Adrenal gland (tissue), 12 donors: ENCODE measurements around the gene RNF217. TPM values are rescaled to one million over a fixed set of nuclear protein-coding genes. Genes with fewer than 3 reads are reported as not detected.
"Not testable (repeated sequence)": the region's sequence is repeated elsewhere in the genome, so short reads cannot be mapped to it uniquely, and the experiment has no call there.

Source experiments
- DNase-seq, 7 donors: peaks; one replicate each; pipeline ENCODE4 v3.0.0-alpha.2; 2019 to 2020
- H3K27ac ChIP-seq, 5 donors: fragments of 200-600 bp; sonication (generic) in 4 of 5; 1 replicate in 3 of 5; 2 replicates in 2 of 5; pipeline versions ENCODE4 v1.5.1 to v1.8.0; 2016 to 2020; ENCODE audit warnings: mild to moderate bottlenecking in 1 of 5
- H3K27me3 ChIP-seq: fragments of 200-600 bp; 2 replicates; pipeline ENCODE4 v1.8.0; 2021
- H3K36me3 ChIP-seq, 2 donors: fragments of 200-600 bp; replicated peaks in 1 of 2; 1 replicate in 1 of 2; 2 replicates in 1 of 2; pipeline versions ENCODE4 v1.5.1 to v1.8.0; 2018 to 2022
- H3K4me1 ChIP-seq, 2 donors: fragments of 200-600 bp; replicated peaks in 1 of 2; 1 replicate in 1 of 2; 2 replicates in 1 of 2; pipeline versions ENCODE4 v1.5.1 to v1.8.0; 2018 to 2021
- H3K4me3 ChIP-seq, 4 donors: fragments of 200-600 bp; sonication (generic) in 3 of 4; one replicate each; pipeline ENCODE4 v1.5.1; 2016 to 2018
- H3K9me3 ChIP-seq, 3 donors: fragments of 200-600 bp; sonication (generic) in 1 of 3; replicated peaks in 1 of 3; 1 replicate in 2 of 3; 2 replicates in 1 of 3; pipeline versions ENCODE4 v1.5.1 to v1.8.0; 2016 to 2021
- CTCF ChIP-seq, 6 experiments: fragments of 450-650 bp in 4 of 6; fragments of 200-600 bp in 2 of 6; sonication (generic) in 1 of 6; IDR thresholded peaks; 1 replicate in 5 of 6; 2 replicates in 1 of 6; pipeline versions ENCODE4 v1.5.1 to v1.8.0; 2016 to 2021; ENCODE audit warnings: antibody characterized with exemption in 6 of 6, mild to moderate bottlenecking in 2 of 6, moderate library complexity in 1 of 6
- POLR2A ChIP-seq, 2 donors: fragments of 450-650 bp; IDR thresholded peaks; one replicate each; pipeline ENCODE4 v1.6.1; 2017; ENCODE audit warnings: antibody characterized with exemption in 2 of 2, mild to moderate bottlenecking in 2 of 2, moderate library complexity in 1 of 2
- WGBS, 4 donors: extraction: QIAGEN DNeasy Blood & Tissue Kit in 2 of 4; methylation state at CpG; one replicate each; pipeline versions ENCODE4 v1.1.5 to v1.1.7; 2013 to 2017; 5-methylcytosine and 5-hydroxymethylcytosine counted together
- intact Hi-C, 2 donors: fragments of 100-400 bp; cut with DNase I; formaldehyde crosslinking; loops; one replicate each; pipeline versions ENCODE4 v1.14.1 to v1.15.0; 2022 to 2023
- polyA plus RNA-seq, 3 donors: library from polyadenylated mRNA; stranded (reverse); fragments of 200-250 nt in 2 of 3; fragments of 350-450 nt in 1 of 3; fragmentation: Illumina TruSeq in 1 of 3; extraction: RNeasy Lipid Tissue Mini Kit (QIAGEN cat#74804) in 1 of 3; gene quantifications; one replicate each; pipeline ENCODE4 v1.2.3, GENCODE V29; 2013 to 2014
- total RNA-seq, 9 donors: library from RNA; depleted of rRNA in 4 of 9; stranded (reverse); fragments of >200 nt in 4 of 9; fragments of 120-200 nt in 1 of 9; fragmentation: NEBNext Ultra II Directional in 1 of 9; extraction: Animal tissue kit (Norgen Biotek cat#: 25700) in 1 of 9; gene quantifications; one replicate each; pipeline versions ENCODE4 v1.1.0 to v1.2.4, GENCODE V29; 2013 to 2023
- donor health status: healthy with polysubstance abuse.
- donor health status: Bipolar disorder and iron deficiency.
- donor health status: DM: yes; HTN: yes; CAD: no.
- donor health status: DM: no; HTN: no; CAD: no.
- donor health status: DM: no; HTN: no; CAD: no.
- donor health status: DM: yes; HTN: yes; CAD: no.

Gene RNF217
- total and polyA plus RNA-seq, 12 donors, result 4.6 to 23.0 (median 11.5) TPM

GRCh38 chr6:124963416-124963785 is 1.2 kb downstream of the RNF217 start:
- TF ChIP-seq POLR2A (IDR thresholded peaks at IDR 0.05) (no peak), CTCF (IDR thresholded peaks at IDR 0.05) (no peak)
- peak overlapping the region; percentile 42 to 96 (median 61) for H3K4me3 ChIP-seq

GRCh38 chr6:124963831-124964763 is 1.9 kb downstream of the RNF217 start:
- Histone ChIP-seq H3K27me3 (no peaks in the 10 kb centered on the region), H3K4me3 (peak overlapping the region in 2 of 4 donors; percentile 48 to 96), H3K27ac (peak overlapping the region; percentile 56 to 96 (median 92)), H3K36me3 (no peaks in the 10 kb centered on the region), H3K9me3 (no peaks in the 10 kb centered on the region), H3K4me1 (peaks cover 16 to 38% of the 10 kb centered on the region in 2 donors)
- peak; percentile 27 to 79 (median 72) for DNase-seq
- intact Hi-C loops, result loop anchor here in 1 of 2 donors (10.0 kb wide), 1 partner anchor 151 kb away; no protein-coding TSS in a partner anchor
- 6 to 13% (median 10%) methylated on average over 6 of the region's 6 CpGs for WGBS, 4 donors
- peak; percentile 43 to 75 for TF ChIP-seq POLR2A (IDR thresholded peaks at IDR 0.05)
- TF ChIP-seq CTCF (IDR thresholded peaks at IDR 0.05), result no peak

More at GRCh38 chr6:124963416-124963785, 1.2 kb downstream of the RNF217 start:
- H3K36me3 ChIP-seq, result no peaks in the 10 kb centered on the region
- no peaks in the 10 kb centered on the region for H3K9me3 ChIP-seq
- intact Hi-C loops, result loop anchor here in 1 of 2 donors (10.0 kb wide), 1 partner anchor 151 kb away; no protein-coding TSS in a partner anchor
- H3K4me1 ChIP-seq, result peaks cover 16 to 38% of the 10 kb centered on the region in 2 donors
- H3K27me3 ChIP-seq, result no peaks in the 10 kb centered on the region
- 7 to 15% (median 11%) methylated on average over 9 of the region's 9 CpGs for WGBS, 4 donors
- peak overlapping the region; percentile 56 to 96 (median 92) for H3K27ac ChIP-seq
- peak in 3 of 7 donors; percentile 20 to 37 (median 20) for DNase-seq

GRCh38 chr6:124964764-124965105 is 2.5 kb downstream of the RNF217 start:
- intact Hi-C loops, result loop anchor here in 1 of 2 donors (10.0 kb wide), 1 partner anchor 150 kb away; no protein-coding TSS in a partner anchor
- H3K27me3 ChIP-seq, result no peaks in the 10 kb centered on the region
- peaks cover 16 to 38% of the 10 kb centered on the region in 2 donors for H3K4me1 ChIP-seq
- no peaks in the 10 kb centered on the region for H3K9me3 ChIP-seq
- peak overlapping the region in 1 of 4 donors; percentile 96 for H3K4me3 ChIP-seq
- no peaks in the 10 kb centered on the region for H3K36me3 ChIP-seq
- H3K27ac ChIP-seq, result peak overlapping the region in 3 of 5 donors; percentile 92 to 96 (median 95)
- no peak for TF ChIP-seq CTCF (IDR thresholded peaks at IDR 0.05)
- TF ChIP-seq POLR2A (IDR thresholded peaks at IDR 0.05), result no peak
- WGBS, 4 donors, result 68 to 81% (median 76%) methylated on average over 3 of the region's 3 CpGs
- DNase-seq, result no peak

GRCh38 chr6:124965424-124965850 is 3.2 kb downstream of the RNF217 start:
- not testable (repeated sequence) for H3K27ac ChIP-seq, H3K36me3 ChIP-seq, H3K27me3 ChIP-seq, H3K9me3 ChIP-seq
- Histone ChIP-seq H3K4me3 (peak overlapping the region in 1 of 4 donors; percentile 15), H3K4me1 (peaks cover 16 to 37% of the 10 kb centered on the region in 2 donors)
- intact Hi-C loops, result loop anchor here in 1 of 2 donors (10.0 kb wide), 1 partner anchor 149 kb away; no protein-coding TSS in a partner anchor
- DNase-seq, result peak in 1 of 7 donors; percentile 13
- 70 to 82% (median 73%) methylated on average over 3 of the region's 3 CpGs for WGBS, 4 donors
